ENCODE measurements around the gene DDX41.
"Not testable (repeated sequence)": the region's sequence is repeated elsewhere in the genome, so short reads cannot be mapped to it uniquely, and the experiment has no call there.

The DDX41 gene

DNA sequence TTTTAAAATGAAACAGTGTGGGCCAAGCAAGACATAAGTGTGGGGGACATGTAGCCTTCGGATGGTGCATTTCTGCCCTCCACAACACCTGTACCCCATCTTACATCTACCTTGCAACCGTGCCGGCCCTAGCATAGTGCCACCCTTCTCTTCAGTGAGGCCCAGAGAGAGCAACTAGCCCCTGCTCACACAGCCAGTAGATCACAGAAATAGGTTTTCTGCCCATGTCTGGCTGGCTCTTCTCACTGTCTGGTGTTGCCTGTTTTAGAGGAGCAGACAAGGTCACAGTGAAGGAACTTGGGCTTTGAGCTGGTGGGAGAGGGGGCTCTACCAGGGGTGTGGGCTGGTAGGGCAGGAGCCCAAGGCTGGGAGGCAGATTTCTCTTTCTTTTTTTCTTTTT lies 30.5 kb downstream of the DDX41 start:
- DNase-seq (ENCODE audit: low spot score): no peak
- no peak for TF ChIP-seq CTCF (IDR thresholded peaks at IDR 0.05; ENCODE audit: extremely low read depth, missing control alignments)

GRCh38 chr5:177485753-177486152 lies 31.0 kb downstream of the DDX41 start:
- not testable (repeated sequence) for DNase-seq (ENCODE audit: low spot score)

- TF ChIP-seq CTCF (IDR thresholded peaks at IDR 0.05; ENCODE audit: extremely low read depth, missing control alignments): no peak
- no peak for DNase-seq (ENCODE audit: low spot score)
Observed at GRCh38 chr5:177484902-177485549, 31.7 kb downstream of the DDX41 start.

DNA sequence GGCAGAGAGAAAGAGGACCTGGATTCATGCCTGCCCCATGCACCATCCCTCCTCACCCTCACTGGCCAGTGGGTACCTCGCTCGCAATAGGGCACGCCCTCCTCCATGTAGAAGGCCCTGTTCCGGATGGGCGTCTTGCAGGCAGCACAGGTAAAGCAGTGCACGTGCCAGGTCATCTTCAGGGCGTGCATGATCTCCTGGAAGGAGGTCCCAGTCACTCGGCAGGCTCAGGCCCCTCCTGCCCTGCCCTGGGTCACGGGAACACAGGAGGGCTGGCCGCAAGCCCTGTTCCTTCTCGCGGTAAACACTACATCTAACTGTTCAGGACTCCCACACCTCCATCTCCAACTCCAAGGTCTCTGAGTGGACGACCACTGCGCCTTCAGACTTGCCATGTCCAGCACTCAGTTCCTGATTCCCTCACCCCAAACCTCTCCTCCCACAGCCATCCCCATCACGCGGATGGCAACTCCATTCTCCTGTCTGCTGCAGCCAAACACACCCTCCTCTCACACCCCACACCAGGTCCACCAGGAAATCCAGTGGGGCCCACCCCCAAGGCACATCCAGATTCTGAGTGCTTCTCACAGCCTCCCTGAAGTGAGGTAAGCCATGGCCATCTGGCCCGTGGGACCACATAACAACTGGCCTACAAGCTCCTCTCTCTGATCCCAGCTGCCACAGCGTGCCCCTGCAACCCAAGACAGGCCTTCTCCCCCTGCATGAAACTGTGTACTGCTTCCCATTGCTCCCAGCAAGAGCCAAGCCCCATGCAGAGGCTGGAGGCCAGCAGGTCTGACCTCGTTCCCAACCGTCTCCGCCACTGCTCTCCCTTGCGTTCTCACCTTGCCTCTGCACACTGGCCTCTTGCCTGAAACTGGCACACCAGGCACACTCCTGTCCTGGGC lies 32.5 kb downstream of the DDX41 start:
- DNase-seq (ENCODE audit: low spot score): no peak
- no peak for TF ChIP-seq CTCF (IDR thresholded peaks at IDR 0.05; ENCODE audit: extremely low read depth, missing control alignments)

DNA sequence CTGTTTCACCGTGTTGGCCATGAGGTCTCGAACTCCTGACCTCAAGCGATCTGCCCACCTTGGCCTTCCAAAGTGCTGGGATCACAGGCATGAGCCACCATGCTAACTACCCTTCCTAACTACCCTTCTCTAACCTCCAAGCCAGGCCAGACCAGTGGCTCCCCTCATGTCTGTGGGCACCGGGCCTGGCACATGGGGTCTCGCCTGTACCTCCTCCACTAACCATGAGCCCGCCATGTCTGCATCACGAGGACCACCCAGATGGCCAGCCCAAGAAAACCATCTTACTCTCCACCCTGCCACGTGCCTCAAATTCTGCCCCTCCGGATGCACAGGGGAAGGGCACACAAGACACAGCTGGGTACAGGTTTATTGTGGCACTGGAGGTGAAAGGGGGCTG lies 33.7 kb downstream of the DDX41 start:
- no peak for DNase-seq (ENCODE audit: low spot score)
- no peak for TF ChIP-seq CTCF (IDR thresholded peaks at IDR 0.05; ENCODE audit: extremely low read depth, missing control alignments)

GRCh38 chr5:177482359-177482795 lies 34.4 kb downstream of the DDX41 start:
- DNase-seq (ENCODE audit: low spot score): no peak
- TF ChIP-seq CTCF (IDR thresholded peaks at IDR 0.05; ENCODE audit: extremely low read depth, missing control alignments): no peak

- DNase-seq (ENCODE audit: low spot score): no peak
- TF ChIP-seq CTCF (IDR thresholded peaks at IDR 0.05; ENCODE audit: extremely low read depth, missing control alignments): no peak
Observed at GRCh38 chr5:177479774-177480173, 37.0 kb downstream of the DDX41 start.
